CD4-positive, alpha-beta T cell (primary cell): ENCODE measurements around the gene E2F6. TPM values are rescaled to one million over a fixed set of nuclear protein-coding genes. Genes with fewer than 3 reads are reported as not detected.

Experiments
- ATAC-seq: fragments of 200-7000 bp; cut with Tn5 transposase; one replicate; pipeline ENCODE4 v1.10.0; 2022; ENCODE audit warnings: mild to moderate bottlenecking; ENCODE audit not compliant: poor library complexity
- CTCF ChIA-PET: fragments of 350-600 bp; sonication (Branson Sonifier 250); formaldehyde crosslinking; loops from one replicate; lab custom pipeline; 2021; ENCODE audit warnings: antibody characterized with exemption, inconsistent platforms; lab: Charles Lee
- POLR2A ChIA-PET: fragments of 350-600 bp; sonication (Branson Sonifier 250); formaldehyde crosslinking; loops from one replicate; lab custom pipeline; 2021; ENCODE audit warnings: antibody characterized with exemption, inconsistent platforms; lab: Charles Lee
- DNase-seq, 14 experiments: peaks; one replicate each; pipeline ENCODE4 v3.0.0-alpha.2; 2013 to 2020; ENCODE audit warnings: mixed read lengths in 2 of 14
- H3K27ac ChIP-seq, 2 donors: one replicate each; pipeline versions ENCODE4 v1.5.1 to v1.7.0; 2013; ENCODE audit warnings: low read length in 2 of 2, low read depth in 1 of 2, mild to moderate bottlenecking in 1 of 2
- H3K27me3 ChIP-seq, 2 experiments: 1 replicate in 1 of 2; 2 replicates in 1 of 2; pipeline versions ENCODE4 v1.6.1 to v1.7.0; 2013; ENCODE audit warnings: low read length in 2 of 2, control low read depth in 1 of 2, mild to moderate bottlenecking in 1 of 2, moderate library complexity in 1 of 2; ENCODE audit not compliant: insufficient read depth in 2 of 2, control insufficient read depth in 1 of 2
- H3K36me3 ChIP-seq: one replicate; pipeline ENCODE4 v1.6.1; 2013; ENCODE audit warnings: low read length, control low read depth; ENCODE audit not compliant: insufficient read depth
- H3K4me1 ChIP-seq: one replicate; pipeline ENCODE4 v1.6.1; 2013; ENCODE audit warnings: low read length, control low read depth; ENCODE audit not compliant: insufficient read depth
- H3K4me3 ChIP-seq: one replicate; pipeline ENCODE4 v1.5.1; 2013; ENCODE audit warnings: mild to moderate bottlenecking, low read length, moderate library complexity
- H3K9me3 ChIP-seq, 2 experiments: 1 replicate in 1 of 2; 2 replicates in 1 of 2; pipeline versions ENCODE4 v1.6.1 to v1.7.0; 2013; ENCODE audit warnings: low read length in 2 of 2, mild to moderate bottlenecking in 2 of 2, control low read depth in 1 of 2, moderate library complexity in 1 of 2; ENCODE audit not compliant: control insufficient read depth in 1 of 2, insufficient read depth in 1 of 2
- H3K27ac Mint-ChIP-seq: one replicate; pipeline ENCODE4 v1.8.0; 2020; ENCODE audit warnings: mixed read lengths
- H3K27me3 Mint-ChIP-seq: one replicate; pipeline ENCODE4 v1.8.0; 2021; ENCODE audit warnings: mixed read lengths
- H3K36me3 Mint-ChIP-seq: one replicate; pipeline ENCODE4 v1.8.0; 2021; ENCODE audit warnings: low read depth, mixed read lengths
- H3K4me1 Mint-ChIP-seq: one replicate; pipeline ENCODE4 v1.8.0; 2021; ENCODE audit warnings: low read depth, mixed read lengths
- H3K4me3 Mint-ChIP-seq: one replicate; pipeline ENCODE4 v1.8.0; 2020; ENCODE audit warnings: mild to moderate bottlenecking, mixed read lengths
- H3K9me3 Mint-ChIP-seq: one replicate; pipeline ENCODE4 v1.8.0; 2020; ENCODE audit warnings: mixed read lengths
- CTCF ChIP-seq: fragments of 200-600 bp; IDR thresholded peaks from one replicate; pipeline ENCODE4 v1.8.0; 2022; ENCODE audit warnings: antibody characterized with exemption, mild to moderate bottlenecking
- intact Hi-C, 2 experiments: fragments of 100-400 bp; cut with DNase I in 1 of 2; cut with micrococcal nuclease in 1 of 2; formaldehyde crosslinking; loops; one replicate each; pipeline versions ENCODE4 v1.15.1 to v1.9.0; 2023 to 2025; cut with DNase I, micrococcal nuclease
- total RNA-seq, 174 experiments: library from RNA in 2 of 174; stranded (reverse) in 2 of 174; gene quantifications; one replicate each; pipeline ENCODE4 v1.2.3 and lab custom pipeline; 2021 to 2026

The E2F6 gene
- total RNA-seq, 2 experiments from 2014 or later, result 3.5 to 4.2 TPM

GRCh38 chr2:11457935-11458334 lies 8.0 kb downstream of the E2F6 start:
- H3K27me3 Mint-ChIP-seq, result no peaks in the 10 kb centered on the region

GRCh38 chr2:11456251-11456650 lies 9.7 kb downstream of the E2F6 start:
- no peak overlapping the region for H3K4me3 ChIP-seq
- ChIA-PET CTCF (no interaction called here), POLR2A (no interaction called here)
- Mint-ChIP-seq H3K27me3 (no peaks in the 10 kb centered on the region), H3K27ac (peak overlapping the region; percentile 10), H3K4me3 (no peak overlapping the region), H3K9me3 (no peaks in the 10 kb centered on the region), H3K36me3 (peaks cover 40% of the 10 kb centered on the region), H3K4me1 (peaks cover 47% of the 10 kb centered on the region)
- no peaks in the 10 kb centered on the region for H3K27me3 ChIP-seq
- H3K4me1 ChIP-seq, result no peaks in the 10 kb centered on the region
- ATAC-seq, result no peak
- H3K9me3 ChIP-seq, result no peaks in the 10 kb centered on the region
- intact Hi-C loops, result no loop called here
- no peak overlapping the region for H3K27ac ChIP-seq
- DNase-seq, result no peak
- peaks cover 8% of the 10 kb centered on the region for H3K36me3 ChIP-seq
- TF ChIP-seq CTCF, result no peak

More at GRCh38 chr2:11457935-11458334, 8.0 kb downstream of the E2F6 start:
- Mint-ChIP-seq H3K9me3 (no peaks in the 10 kb centered on the region), H3K4me3 (no peak overlapping the region), H3K36me3 (peaks cover 26% of the 10 kb centered on the region), H3K4me1 (peaks cover 61% of the 10 kb centered on the region), H3K27ac (no peak overlapping the region)
- H3K36me3 ChIP-seq, result peaks cover 6% of the 10 kb centered on the region
- no peak for ATAC-seq
- no peak overlapping the region for H3K4me3 ChIP-seq
- no peak overlapping the region for H3K27ac ChIP-seq
- no peak for DNase-seq
- ChIA-PET CTCF (interaction anchor here (1.3 kb wide), 1 partner anchor 11 kb away, joined by 4 read pairs; no protein-coding TSS in a partner anchor), POLR2A (no interaction called here)
- H3K27me3 ChIP-seq, result no peaks in the 10 kb centered on the region
- no peaks in the 10 kb centered on the region for H3K4me1 ChIP-seq
- intact Hi-C loops, result no loop called here
- no peaks in the 10 kb centered on the region for H3K9me3 ChIP-seq
- no peak for TF ChIP-seq CTCF

DNA sequence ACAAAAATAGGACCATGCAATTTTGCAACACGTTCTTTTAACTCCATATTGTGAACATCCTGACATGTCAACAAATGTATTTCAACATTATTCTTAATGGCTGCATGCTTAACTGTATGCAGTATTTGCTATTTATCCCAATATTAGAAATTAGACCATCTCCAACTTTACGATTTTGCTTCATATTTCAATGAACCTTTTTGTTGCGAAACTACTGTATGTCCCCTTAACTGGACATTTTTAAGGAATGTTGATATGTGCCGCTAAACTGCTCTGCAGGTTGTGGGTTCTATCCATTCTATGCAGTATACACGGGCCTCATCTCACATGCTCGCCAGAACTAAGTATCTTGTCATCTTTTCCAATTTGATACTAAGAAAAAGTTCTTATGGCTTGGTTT lies 11.1 kb downstream of the E2F6 start:
- intact Hi-C loops, result no loop called here
- Mint-ChIP-seq H3K4me1 (peaks cover 36% of the 10 kb centered on the region), H3K27me3 (no peaks in the 10 kb centered on the region), H3K9me3 (no peaks in the 10 kb centered on the region), H3K4me3 (no peak overlapping the region), H3K36me3 (peaks cover 55% of the 10 kb centered on the region), H3K27ac (no peak overlapping the region)
- DNase-seq (no peak), ATAC-seq (no peak)
- H3K27me3 ChIP-seq, result no peaks in the 10 kb centered on the region
- TF ChIP-seq CTCF, result no peak
- H3K9me3 ChIP-seq, result no peaks in the 10 kb centered on the region
- no peak overlapping the region for H3K4me3 ChIP-seq
- H3K36me3 ChIP-seq, result peaks cover 16% of the 10 kb centered on the region
- ChIA-PET CTCF (no interaction called here), POLR2A (no interaction called here)
- no peak overlapping the region for H3K27ac ChIP-seq
- H3K4me1 ChIP-seq, result no peaks in the 10 kb centered on the region
